Measurements from ENCODE around the gene SLC22A3.
"Not testable (repeated sequence)": the region's sequence is repeated elsewhere in the genome, so short reads cannot be mapped to it uniquely, and the experiment has no call there.

Gene SLC22A3

GRCh38 chr6:160375561-160375949 lies 27.4 kb downstream of the SLC22A3 start:
- DNase-seq: no peak

- no peak for DNase-seq
Measured at GRCh38 chr6:160376445-160376844, 28.3 kb downstream of the SLC22A3 start.

- no peak for DNase-seq
Measured at GRCh38 chr6:160378218-160378617, 30.0 kb downstream of the SLC22A3 start.

- DNase-seq: no peak
Measured at GRCh38 chr6:160378882-160379281, 30.7 kb downstream of the SLC22A3 start.

- no peak for DNase-seq
Measured at GRCh38 chr6:160379466-160379865, 31.3 kb downstream of the SLC22A3 start.

GRCh38 chr6:160382946-160383345 lies 34.8 kb downstream of the SLC22A3 start:
- no peak for DNase-seq

GRCh38 chr6:160386869-160387530 lies 38.8 kb downstream of the SLC22A3 start:
- no peak for DNase-seq

- DNase-seq: no peak
Measured at GRCh38 chr6:160387916-160388643, 39.9 kb downstream of the SLC22A3 start.

GRCh38 chr6:160388922-160389321 lies 40.7 kb downstream of the SLC22A3 start:
- DNase-seq: no peak

GRCh38 chr6:160391419-160392116 lies 43.4 kb downstream of the SLC22A3 start:
- no peak for DNase-seq

- DNase-seq: not testable (repeated sequence)
Measured at GRCh38 chr6:160393442-160393841, 45.3 kb downstream of the SLC22A3 start.

- DNase-seq: no peak
Measured at GRCh38 chr6:160393891-160394653, 45.9 kb downstream of the SLC22A3 start.

GRCh38 chr6:160394654-160395035 lies 46.5 kb downstream of the SLC22A3 start:
- DNase-seq: no peak

GRCh38 chr6:160395187-160395586 lies 47.0 kb downstream of the SLC22A3 start:
- no peak for DNase-seq

GRCh38 chr6:160396292-160396691 lies 48.1 kb downstream of the SLC22A3 start:
- DNase-seq: no peak

GRCh38 chr6:160398674-160399271 lies 50.6 kb downstream of the SLC22A3 start:
- DNase-seq: no peak

- DNase-seq: no peak
Measured at GRCh38 chr6:160400446-160400845, 52.3 kb downstream of the SLC22A3 start.

GRCh38 chr6:160408528-160408927 lies 60.4 kb downstream of the SLC22A3 start:
- DNase-seq: no peak

GRCh38 chr6:160412993-160413392 lies 64.8 kb downstream of the SLC22A3 start:
- no peak for DNase-seq

GRCh38 chr6:160417146-160417545 lies 69.0 kb downstream of the SLC22A3 start:
- no peak for DNase-seq

GRCh38 chr6:160417550-160417949 lies 69.4 kb downstream of the SLC22A3 start:
- DNase-seq: no peak

- DNase-seq: no peak
Measured at GRCh38 chr6:160418370-160418769, 70.2 kb downstream of the SLC22A3 start.

- DNase-seq: no peak
Measured at GRCh38 chr6:160419488-160419887, 71.3 kb downstream of the SLC22A3 start.

All from NCI-H2171 treated with DMSO at 0.1 percent for 48 hours (cell line).